IMR-90 (cell line): ENCODE results near the gene MAZ. TPM values are rescaled to one million over a fixed set of nuclear protein-coding genes. Genes with fewer than 3 reads are reported as not detected.
A peak's percentile ranks its signal among the peaks of the same experiment; 100 is the strongest.

Experiments used
- ATAC-seq: fragments of 200-7000 bp; cut with Tn5 transposase; 2 replicates; pipeline ENCODE4 v1.9.1; 2020; ENCODE audit warnings: low read depth, mild to moderate bottlenecking, moderate library complexity
- BruUV-seq: library from RNA; stranded (reverse); fragments of 400-500 nt; replicated peaks from 2 replicates; lab custom pipeline; 2021; lab: Mats Ljungman, UMichigan
- CTCF ChIA-PET: fragments of 300-600 bp; formaldehyde crosslinking; extraction: SDS; loops from one replicate; lab custom pipeline; 2021; ENCODE audit warnings: antibody characterized with exemption; lab: Yijun Ruan, JAX
- POLR2A ChIA-PET: fragments of 300-600 bp; sonication (Branson Sonifier 250); formaldehyde crosslinking; loops from one replicate; lab custom pipeline; 2022; ENCODE audit warnings: antibody characterized with exemption; ENCODE audit not compliant: unreplicated experiment; lab: Charles Lee
- DNase-seq: peaks from one replicate; pipeline ENCODE4 v3.0.0; 2013
- H2AFZ ChIP-seq: replicated peaks from 2 replicates; pipeline ENCODE3; 2013; ENCODE audit warnings: low read length, mild to moderate bottlenecking; ENCODE audit not compliant: poor library complexity
- H2AK5ac ChIP-seq: 2 replicates; pipeline ENCODE4 v1.6.1; 2013; ENCODE audit warnings: low read depth, low read length, inconsistent platforms
- H2AK9ac ChIP-seq: replicated peaks from 2 replicates; pipeline ENCODE3; 2013; ENCODE audit warnings: mild to moderate bottlenecking, low read depth, low read length, moderate library complexity; ENCODE audit not compliant: poor library complexity
- H2BK120ac ChIP-seq: 2 replicates; pipeline ENCODE4 v1.6.1; 2013; ENCODE audit warnings: low read depth, low read length, inconsistent platforms
- H2BK15ac ChIP-seq: 3 replicates; pipeline ENCODE4 v1.6.1; 2013; ENCODE audit warnings: low read depth, low read length, inconsistent platforms
- H2BK20ac ChIP-seq: 2 replicates; pipeline ENCODE4 v1.6.1; 2013; ENCODE audit warnings: low read depth, mild to moderate bottlenecking, inconsistent platforms, low read length, moderate library complexity
- H2BK5ac ChIP-seq: 2 replicates; pipeline ENCODE4 v1.6.1; 2013; ENCODE audit warnings: mild to moderate bottlenecking, low read depth, low read length, inconsistent platforms; ENCODE audit not compliant: poor library complexity, severe bottlenecking
- H3K14ac ChIP-seq: replicated peaks from 2 replicates; pipeline ENCODE4 v1.6.1; 2013; ENCODE audit warnings: low read depth, low read length, inconsistent platforms
- H3K18ac ChIP-seq: 2 replicates; pipeline ENCODE4 v1.6.1; 2013; ENCODE audit warnings: low read depth, low read length, control low read depth
- H3K23ac ChIP-seq: 2 replicates; pipeline ENCODE4 v1.6.1; 2013; ENCODE audit warnings: low read depth, low read length, inconsistent platforms
- H3K27ac ChIP-seq: 2 replicates; pipeline ENCODE4 v1.5.1; 2013; ENCODE audit warnings: mild to moderate bottlenecking, control low read depth, low read length; ENCODE audit not compliant: insufficient read depth
- H3K27me3 ChIP-seq: 2 replicates; pipeline ENCODE4 v1.6.1; 2013; ENCODE audit warnings: low read length; ENCODE audit not compliant: control insufficient read depth, insufficient read depth
- H3K36me3 ChIP-seq: 2 replicates; pipeline ENCODE4 v1.6.1; 2013; ENCODE audit warnings: low read length, mixed read lengths; ENCODE audit not compliant: control insufficient read depth, insufficient read depth
- H3K4ac ChIP-seq: 2 replicates; pipeline ENCODE4 v1.6.1; 2013; ENCODE audit warnings: low read depth, low read length, inconsistent platforms
- H3K4me1 ChIP-seq: 2 replicates; pipeline ENCODE4 v1.6.1; 2013; ENCODE audit warnings: low read length, mixed read lengths; ENCODE audit not compliant: control insufficient read depth, insufficient read depth
- H3K4me2 ChIP-seq: 2 replicates; pipeline ENCODE4 v1.6.1; 2013; ENCODE audit warnings: low read depth, mild to moderate bottlenecking, control low read depth, low read length, moderate library complexity
- H3K4me3 ChIP-seq: 2 replicates; pipeline ENCODE4 v1.5.1; 2013; ENCODE audit warnings: low read depth, mild to moderate bottlenecking, control low read depth, low read length, moderate library complexity; ENCODE audit not compliant: insufficient read depth
- H3K56ac ChIP-seq: 2 replicates; pipeline ENCODE4 v1.6.1; 2013; ENCODE audit warnings: low read length, inconsistent platforms; ENCODE audit not compliant: insufficient read depth; ENCODE audit errors: extremely low read depth
- H3K79me1 ChIP-seq, 2 experiments: 2 replicates each; pipeline ENCODE4 v1.6.1; 2013; ENCODE audit warnings: low read length in 2 of 2, inconsistent platforms in 1 of 2, low read depth in 1 of 2
- H3K9ac ChIP-seq: 2 replicates; pipeline ENCODE4 v1.6.1; 2013; ENCODE audit warnings: low read depth, low read length, control low read depth
- H3K9me1 ChIP-seq: 2 replicates; pipeline ENCODE4 v1.6.1; 2013; ENCODE audit warnings: low read length, inconsistent platforms; ENCODE audit not compliant: insufficient read depth
- H3K9me3 ChIP-seq: 2 replicates; pipeline ENCODE4 v1.6.1; 2013; ENCODE audit warnings: low read length; ENCODE audit not compliant: control insufficient read depth, insufficient read depth
- H4K20me1 ChIP-seq: 2 replicates; pipeline ENCODE4 v1.6.1; 2013; ENCODE audit warnings: low read length, inconsistent platforms; ENCODE audit not compliant: insufficient read depth
- H4K5ac ChIP-seq: 2 replicates; pipeline ENCODE4 v1.6.1; 2013; ENCODE audit warnings: mild to moderate bottlenecking, low read depth, low read length, control low read depth
- H4K8ac ChIP-seq, 2 experiments: 2 replicates each; pipeline ENCODE4 v1.6.1; 2013; ENCODE audit warnings: low read depth in 2 of 2, low read length in 2 of 2, control low read depth in 1 of 2, inconsistent platforms in 1 of 2
- H4K91ac ChIP-seq: 2 replicates; pipeline ENCODE4 v1.6.1; 2013; ENCODE audit warnings: low read depth, low read length, inconsistent platforms; ENCODE audit not compliant: insufficient read depth
- BHLHE40 ChIP-seq: fragments of 150-350 bp; IDR thresholded peaks from 2 replicates; pipeline ENCODE4 v1.6.1; 2016; ENCODE audit warnings: mild to moderate bottlenecking, low read depth, low read length
- CEBPB ChIP-seq: IDR thresholded peaks from 2 replicates; pipeline ENCODE4 v1.6.1; 2012; ENCODE audit warnings: low read depth, low read length, improper control_type of control experiment
- CHD1 ChIP-seq: IDR thresholded peaks from 2 replicates; pipeline ENCODE4 v1.6.1; 2012; ENCODE audit warnings: low read depth, low read length, improper control_type of control experiment
- FOS ChIP-seq: fragments of 150-350 bp; IDR thresholded peaks from 2 replicates; pipeline ENCODE4 v1.6.1; 2016; ENCODE audit warnings: low read depth, low read length
- MAFK ChIP-seq: IDR thresholded peaks from 2 replicates; pipeline ENCODE4 v1.6.1; 2012; ENCODE audit warnings: low read depth, low read length, improper control_type of control experiment
- NFE2L2 ChIP-seq: fragments of 150-350 bp; IDR thresholded peaks from 2 replicates; pipeline ENCODE4 v1.6.1; 2016; ENCODE audit warnings: low read depth, mild to moderate bottlenecking, low read length
- POLR2A ChIP-seq: IDR thresholded peaks from 2 replicates; pipeline ENCODE4 v1.6.1; 2012; ENCODE audit warnings: mild to moderate bottlenecking, low read depth, low read length
- RAD21 ChIP-seq: IDR thresholded peaks from 2 replicates; pipeline ENCODE4 v1.6.1; 2012; ENCODE audit warnings: low read length, improper control_type of control experiment
- RCOR1 ChIP-seq: IDR thresholded peaks from 2 replicates; pipeline ENCODE4 v1.6.1; 2012; ENCODE audit warnings: mild to moderate bottlenecking, low read length, improper control_type of control experiment; ENCODE audit not compliant: insufficient replicate concordance
- RFX5 ChIP-seq: IDR thresholded peaks from 2 replicates; pipeline ENCODE4 v1.8.0; 2012; ENCODE audit warnings: low read depth, mild to moderate bottlenecking, low read length, moderate library complexity
- WGBS, 2 experiments: methylation state at CpG; one replicate each; pipeline versions ENCODE4 v1.1.5 to v1.1.7; 2013; ENCODE audit warnings: missing lambda C conversion rate in 2 of 2; ENCODE audit not compliant: insufficient read length in 1 of 2; ENCODE audit errors: extremely low coverage in 2 of 2; 5-methylcytosine and 5-hydroxymethylcytosine counted together
- dilution Hi-C: fragments of 300-500 bp; cut with HindIII; formaldehyde crosslinking; loops from one replicate; pipeline ENCODE4 v1.14.3; 2018; ENCODE audit warnings: low sequenced_read_pairs; ENCODE audit not compliant: unreplicated experiment
- in situ Hi-C: fragments of 300-500 bp; cut with MboI; formaldehyde crosslinking; loops from 3 replicates; pipeline ENCODE4 v1.14.3; 2019; ENCODE audit warnings: low sequenced_read_pairs, inconsistent platforms, mixed read lengths
- intact Hi-C: fragments of 100-400 bp; cut with micrococcal nuclease; formaldehyde crosslinking; loops from 2 replicates; pipeline ENCODE4 v1.10.0; 2022
- polyA plus RNA-seq, 3 experiments: library from polyadenylated mRNA; depleted of rRNA; stranded (reverse); fragments of >200 nt; gene quantifications; 2 replicates each; pipeline ENCODE4 v1.2.3, GENCODE V29; 2012; ENCODE audit warnings: low replicate concordance in 1 of 3
- total RNA-seq: library from RNA; depleted of rRNA; stranded (reverse); fragments of >200 nt; gene quantifications from 2 replicates; pipeline ENCODE4 v1.2.3, GENCODE V29; 2012

The MAZ gene
- total and polyA plus RNA-seq, 2 of the 4 experiments (the other 2 are of a cell fraction) = 113 to 138 TPM

GRCh38 chr16:29842732-29843346, 36.5 kb downstream of the MAZ start:
- intact Hi-C loops (no loop called here), in situ Hi-C loops (no loop called here), dilution Hi-C loops (no loop called here)
- H2BK5ac ChIP-seq = no peak overlapping the region
- H3K9me1 ChIP-seq = no peaks in the 10 kb centered on the region
- H3K18ac ChIP-seq = no peak overlapping the region
- H2BK15ac ChIP-seq = no peak overlapping the region
- H3K79me1 ChIP-seq = peaks cover 0 to 37% of the 10 kb centered on the region in 2 experiments; a peak in 1 of 4 replicates
- H3K14ac ChIP-seq = no peak overlapping the region
- no TSS peak for BruUV-seq
- H3K27ac ChIP-seq = no peak overlapping the region
- no peaks in the 10 kb centered on the region for H3K27me3 ChIP-seq
- H4K8ac ChIP-seq = no peak overlapping the region
- no peak overlapping the region for H4K5ac ChIP-seq
- no peak overlapping the region for H2AK9ac ChIP-seq
- H2BK120ac ChIP-seq = no peak overlapping the region
- peak overlapping the region; percentile 3 for H2AFZ ChIP-seq
- no peak overlapping the region for H2AK5ac ChIP-seq
- H3K4me3 ChIP-seq = no peak overlapping the region
- TF ChIP-seq FOS = no peak
- TF ChIP-seq RFX5 = no peak
- no peak for TF ChIP-seq CHD1
- TF ChIP-seq CEBPB = no peak
- TF ChIP-seq MAFK = no peak
- TF ChIP-seq RAD21 = no peak
- no peak for TF ChIP-seq BHLHE40
- no peak for TF ChIP-seq POLR2A
- no peak for TF ChIP-seq RCOR1
- TF ChIP-seq NFE2L2 = no peak
- peaks cover 81% of the 10 kb centered on the region for H3K36me3 ChIP-seq
- H3K4me1 ChIP-seq = no peaks in the 10 kb centered on the region; the same call in none of the 2 replicates
- no peak overlapping the region for H3K56ac ChIP-seq
- H2BK20ac ChIP-seq = no peak overlapping the region
- ATAC-seq (0 out of 2 replicates have a peak, but pooled peaks have one; percentile 29), DNase-seq (no peak)
- no peak overlapping the region for H3K9ac ChIP-seq
- no peak overlapping the region for H3K23ac ChIP-seq
- no peak overlapping the region for H3K4me2 ChIP-seq
- CTCF ChIA-PET = no interaction called here
- POLR2A ChIA-PET = no interaction called here
- no peaks in the 10 kb centered on the region for H3K9me3 ChIP-seq
- no peak overlapping the region for H3K4ac ChIP-seq
- 85% methylated on average over 7 of the region's 9 CpGs; no CpG with 5 or more reads in 1 of the 2 experiments for WGBS, 2 experiments
- H4K20me1 ChIP-seq = no peaks in the 10 kb centered on the region; the same call in 1 of the 2 replicates
- no peak overlapping the region for H4K91ac ChIP-seq
